Thyroid gland (tissue), 4 donors: ENCODE data around the gene CCDC88A. TPM values are rescaled to one million over a fixed set of nuclear protein-coding genes. Genes with fewer than 3 reads are reported as not detected.
A peak's percentile ranks its signal among the peaks of the same experiment; 100 is the strongest.
"Not testable (repeated sequence)": the region's sequence is repeated elsewhere in the genome, so short reads cannot be mapped to it uniquely, and the experiment has no call there.

ENCODE experiments used
- DNase-seq, 2 donors: peaks; one replicate each; pipeline ENCODE4 v3.0.0-alpha.2; 2019
- H3K27ac ChIP-seq, 3 donors: fragments of 200-600 bp; sonication (generic); 1 replicate in 2 of 3; 2 replicates in 1 of 3; pipeline ENCODE4 v1.5.1; 2016 to 2019; ENCODE audit warnings: mild to moderate bottlenecking in 1 of 3, moderate library complexity in 1 of 3
- H3K27me3 ChIP-seq: fragments of 200-600 bp; sonication (generic); one replicate; pipeline ENCODE4 v1.5.1; 2019
- H3K36me3 ChIP-seq, 2 donors: fragments of 200-600 bp; sonication (generic); one replicate each; pipeline ENCODE4 v1.5.1; 2016 to 2019
- H3K4me1 ChIP-seq, 2 donors: fragments of 200-600 bp; sonication (generic); one replicate each; pipeline ENCODE4 v1.5.1; 2017 to 2019
- H3K4me3 ChIP-seq, 3 donors: fragments of 200-600 bp; sonication (generic); replicated peaks in 1 of 3; 1 replicate in 2 of 3; 2 replicates in 1 of 3; pipeline ENCODE4 v1.5.1; 2016; ENCODE audit warnings: mild to moderate bottlenecking in 1 of 3
- H3K9me3 ChIP-seq: fragments of 200-600 bp; sonication (generic); one replicate; pipeline ENCODE4 v1.5.1; 2017
- POLR2A ChIP-seq, 2 donors: fragments of 450-650 bp; IDR thresholded peaks; one replicate each; pipeline ENCODE4 v1.6.1; 2017; ENCODE audit warnings: antibody characterized with exemption in 2 of 2, mild to moderate bottlenecking in 2 of 2, moderate library complexity in 1 of 2
- WGBS, 2 donors: methylation state at CpG; one replicate each; pipeline ENCODE4 v1.1.5; 2017; 5-methylcytosine and 5-hydroxymethylcytosine counted together
- intact Hi-C: fragments of 100-400 bp; cut with DNase I; formaldehyde crosslinking; loops from one replicate; pipeline ENCODE4 v1.15.1; 2023
- total RNA-seq, 4 donors: library from RNA; depleted of rRNA; stranded (reverse); fragments of >200 nt; gene quantifications; one replicate each; pipeline ENCODE4 v1.2.3, GENCODE V29; 2016
- TF ChIP-seq, protein P1 (sequence below), 6 experiments: fragments of 200-600 bp in 3 of 6; fragments of 450-650 bp in 3 of 6; sonication (generic) in 3 of 6; IDR thresholded peaks; one replicate each; pipeline ENCODE4 v1.5.1; 2016 to 2019; ENCODE audit warnings: antibody characterized with exemption in 6 of 6, mild to moderate bottlenecking in 2 of 6, inconsistent platforms in 1 of 6, moderate library complexity in 1 of 6

CCDC88A gene
- total RNA-seq, 4 donors from 2014 or later, result 35.9 to 51.5 (median 42.5) TPM

DNA sequence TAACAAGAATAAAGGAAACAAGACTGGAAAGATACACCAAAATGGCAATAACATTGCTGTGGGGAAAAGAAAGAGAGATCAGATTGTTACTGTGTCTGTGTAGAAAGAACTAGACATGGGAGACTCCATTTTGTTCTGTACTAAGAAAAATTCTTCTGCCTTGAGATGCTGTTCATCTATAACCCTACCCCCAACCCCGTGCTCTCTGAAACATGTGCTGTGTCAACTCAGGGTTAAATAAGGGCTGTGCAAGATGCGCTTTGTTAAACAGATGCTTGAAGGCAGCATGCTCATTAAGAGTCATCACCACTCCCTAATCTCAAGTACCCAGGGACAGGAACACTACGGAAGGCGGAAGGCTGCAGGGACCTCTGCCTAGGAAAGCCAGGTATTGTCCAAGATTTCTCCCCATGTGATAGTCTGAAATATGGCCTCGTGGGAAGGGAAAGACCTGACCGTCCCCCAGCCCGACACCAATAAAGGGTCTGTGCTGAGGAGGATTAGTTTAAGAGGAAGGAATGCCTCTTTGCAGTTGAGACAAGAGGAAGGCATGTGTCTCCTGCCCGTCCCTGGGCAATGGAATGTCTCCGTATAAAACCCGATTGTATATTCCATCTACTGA, 140.3 kb downstream of the CCDC88A start:
- not testable (repeated sequence) for H3K36me3 ChIP-seq, H3K27ac ChIP-seq, H3K9me3 ChIP-seq, DNase-seq, H3K4me3 ChIP-seq, H3K27me3 ChIP-seq
- 31 to 40% methylated on average over 10 of the region's 10 CpGs for WGBS, 2 donors
- peaks cover 2 to 13% of the 10 kb centered on the region in 2 donors for H3K4me1 ChIP-seq
- intact Hi-C loops, result loop anchor here (10.0 kb wide), 1 partner anchor 145 kb away; no protein-coding TSS in a partner anchor

DNA sequence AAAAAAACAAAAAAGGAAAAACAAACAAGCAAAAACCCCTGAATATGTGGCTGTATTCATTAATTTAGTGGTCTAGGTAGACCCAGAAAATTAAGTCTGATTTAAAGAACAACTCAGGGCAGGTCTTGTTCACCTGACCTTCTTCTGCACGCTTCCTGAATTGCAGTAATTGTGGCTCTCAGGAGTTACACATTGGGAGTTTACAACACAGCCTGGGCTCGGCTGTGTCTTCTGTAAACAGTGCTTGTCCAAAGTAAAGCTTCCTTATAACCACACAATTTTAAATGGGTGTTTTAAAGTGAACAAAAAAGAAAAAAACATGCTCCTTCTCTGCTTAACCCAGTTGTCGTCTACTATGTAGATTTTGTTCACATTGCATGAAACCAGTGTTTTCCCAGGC, 142.3 kb downstream of the CCDC88A start:
- H3K36me3 ChIP-seq, result no peaks in the 10 kb centered on the region
- no peak overlapping the region for H3K4me3 ChIP-seq
- no peak for TF ChIP-seq POLR2A (IDR thresholded peaks at IDR 0.05)
- TF ChIP-seq, protein P1, sequence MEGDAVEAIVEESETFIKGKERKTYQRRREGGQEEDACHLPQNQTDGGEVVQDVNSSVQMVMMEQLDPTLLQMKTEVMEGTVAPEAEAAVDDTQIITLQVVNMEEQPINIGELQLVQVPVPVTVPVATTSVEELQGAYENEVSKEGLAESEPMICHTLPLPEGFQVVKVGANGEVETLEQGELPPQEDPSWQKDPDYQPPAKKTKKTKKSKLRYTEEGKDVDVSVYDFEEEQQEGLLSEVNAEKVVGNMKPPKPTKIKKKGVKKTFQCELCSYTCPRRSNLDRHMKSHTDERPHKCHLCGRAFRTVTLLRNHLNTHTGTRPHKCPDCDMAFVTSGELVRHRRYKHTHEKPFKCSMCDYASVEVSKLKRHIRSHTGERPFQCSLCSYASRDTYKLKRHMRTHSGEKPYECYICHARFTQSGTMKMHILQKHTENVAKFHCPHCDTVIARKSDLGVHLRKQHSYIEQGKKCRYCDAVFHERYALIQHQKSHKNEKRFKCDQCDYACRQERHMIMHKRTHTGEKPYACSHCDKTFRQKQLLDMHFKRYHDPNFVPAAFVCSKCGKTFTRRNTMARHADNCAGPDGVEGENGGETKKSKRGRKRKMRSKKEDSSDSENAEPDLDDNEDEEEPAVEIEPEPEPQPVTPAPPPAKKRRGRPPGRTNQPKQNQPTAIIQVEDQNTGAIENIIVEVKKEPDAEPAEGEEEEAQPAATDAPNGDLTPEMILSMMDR (IDR thresholded peaks at IDR 0.05), result no peak
- intact Hi-C loops, result loop anchor here (10.0 kb wide), 1 partner anchor 147 kb away; no protein-coding TSS in a partner anchor
- peaks cover 0 to 4% of the 10 kb centered on the region in 2 donors for H3K4me1 ChIP-seq
- WGBS, 2 donors, result 78 to 88% methylated on average over 3 of the region's 3 CpGs
- H3K27me3 ChIP-seq, result no peaks in the 10 kb centered on the region
- H3K27ac ChIP-seq, result no peak overlapping the region
- no peak for DNase-seq
- H3K9me3 ChIP-seq, result no peaks in the 10 kb centered on the region

DNA sequence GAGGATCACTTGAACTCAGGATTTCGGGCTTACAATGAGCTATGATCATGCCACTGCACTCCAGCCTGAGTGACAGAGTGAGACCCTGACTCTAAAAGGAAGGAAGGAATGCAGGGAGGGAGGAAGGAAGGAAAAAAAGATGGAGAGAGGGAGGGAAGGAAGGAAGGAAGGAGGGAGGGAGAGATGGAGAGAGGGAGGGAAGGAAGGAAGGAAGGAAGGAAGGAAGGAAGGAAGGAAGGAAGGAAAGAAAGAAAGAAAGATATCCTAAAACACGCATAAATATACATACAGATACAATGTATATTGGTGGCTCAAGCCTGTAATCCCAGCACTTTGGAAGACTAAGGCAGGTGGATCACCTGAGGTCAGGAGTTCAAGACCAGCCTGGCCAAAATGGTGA, 145.3 kb downstream of the CCDC88A start:
- intact Hi-C loops, result loop anchor here (10.0 kb wide), 1 partner anchor 150 kb away; no protein-coding TSS in a partner anchor
- not testable (repeated sequence) for H3K27me3 ChIP-seq, H3K36me3 ChIP-seq, H3K27ac ChIP-seq, H3K9me3 ChIP-seq, DNase-seq, H3K4me1 ChIP-seq, H3K4me3 ChIP-seq
- 90 to 91% methylated on average over 2 of the region's 2 CpGs for WGBS, 2 donors

DNA sequence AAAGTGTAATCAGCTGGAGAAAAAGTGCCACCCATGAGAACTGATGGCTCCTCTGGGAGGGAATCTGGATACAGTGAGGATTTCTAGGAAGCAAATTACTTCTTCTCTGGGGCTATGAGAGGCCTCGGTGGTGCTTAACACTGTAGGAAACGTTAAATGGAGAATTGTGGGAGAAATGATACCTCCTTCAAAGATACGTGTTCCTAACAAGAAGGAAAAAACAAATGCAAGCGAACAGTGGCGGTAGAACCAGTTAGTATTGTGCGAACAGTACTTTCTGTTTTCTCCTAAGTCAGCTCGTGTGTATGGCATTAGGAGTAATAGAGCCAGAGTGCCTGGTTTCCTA, 150.0 kb downstream of the CCDC88A start:
- 53 to 62% methylated on average over 7 of the region's 7 CpGs for WGBS, 2 donors
- DNase-seq, result no peak
- Histone ChIP-seq H3K4me1 (peaks cover 10 to 13% of the 10 kb centered on the region in 2 donors), H3K36me3 (peaks cover 0 to 6% of the 10 kb centered on the region in 2 donors), H3K27me3 (no peaks in the 10 kb centered on the region), H3K27ac (peak overlapping the region; percentile 68 to 81 (median 72)), H3K4me3 (peak overlapping the region in 2 of 3 donors; percentile 45 to 68), H3K9me3 (no peaks in the 10 kb centered on the region)
- TF ChIP-seq, protein P1 (IDR thresholded peaks at IDR 0.05), result no peak
- no peak for TF ChIP-seq POLR2A (IDR thresholded peaks at IDR 0.05)
- intact Hi-C loops, result no loop called here

DNA sequence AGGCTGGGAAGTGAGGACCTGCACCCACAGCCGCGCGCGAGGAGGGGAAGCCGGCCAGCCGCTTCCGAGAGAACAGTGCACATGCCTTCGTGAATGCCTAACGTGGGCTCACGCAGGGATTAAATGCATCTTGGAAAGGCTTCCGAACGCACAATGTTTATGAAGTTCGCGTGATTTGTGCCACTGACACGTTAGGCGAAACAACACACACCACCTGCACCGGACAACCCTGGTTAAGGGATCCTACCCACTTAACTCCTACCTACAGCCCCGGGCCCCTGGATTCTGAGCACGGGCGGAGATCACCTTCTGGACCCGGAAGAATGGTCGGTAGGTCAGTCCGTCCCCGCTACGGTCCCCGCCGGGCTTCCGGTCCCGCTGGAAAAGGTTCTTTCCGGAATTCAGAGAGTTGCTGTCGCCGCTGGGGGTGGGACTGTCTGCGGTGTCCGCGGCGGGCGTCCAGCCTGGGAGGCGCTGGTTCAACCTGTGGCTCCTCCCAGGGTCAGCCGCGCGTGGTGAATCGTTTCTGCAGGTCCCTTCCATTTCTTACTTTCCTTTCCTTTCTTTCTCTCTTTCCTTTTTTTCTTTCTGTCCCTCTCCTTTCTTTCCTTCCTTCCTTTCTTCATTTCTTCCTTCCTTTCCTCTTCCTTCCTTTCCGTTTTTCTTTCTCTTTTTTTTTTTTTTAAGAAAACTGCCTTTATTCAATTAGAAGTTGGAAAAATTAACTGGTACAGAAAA, 150.6 kb downstream of the CCDC88A start, which contains the start of gene MTIF2:
Gene MTIF2, minus strand, starts transcription at position 325 of the 738 bp plus-strand sequence. CDS start 5,373 bp downstream, outside the sequence.
- WGBS, 2 donors, result 0 to 1% methylated on average over 42 of the region's 43 CpGs
- peaks cover 10 to 13% of the 10 kb centered on the region in 2 donors for H3K4me1 ChIP-seq
- TF ChIP-seq, protein P1 (IDR thresholded peaks at IDR 0.05), result peak in 2 of 6 experiments; percentile 2 to 11
- peak in 1 of 2 donors; percentile 73 for TF ChIP-seq POLR2A (IDR thresholded peaks at IDR 0.05)
- peaks cover 0 to 8% of the 10 kb centered on the region in 2 donors for H3K36me3 ChIP-seq
- H3K27ac ChIP-seq, result peak within 1 kb of the TSS; percentile 68 to 81 (median 72)
- DNase-seq, result peak; percentile 97 to 98
- peak within 1 kb of the TSS; percentile 45 to 84 (median 68) for H3K4me3 ChIP-seq
- no peaks in the 10 kb centered on the region for H3K9me3 ChIP-seq
- intact Hi-C loops, result no loop called here
- no peaks in the 10 kb centered on the region for H3K27me3 ChIP-seq
